ENCODE measurements around the gene AUTS2.

Gene AUTS2

DNA sequence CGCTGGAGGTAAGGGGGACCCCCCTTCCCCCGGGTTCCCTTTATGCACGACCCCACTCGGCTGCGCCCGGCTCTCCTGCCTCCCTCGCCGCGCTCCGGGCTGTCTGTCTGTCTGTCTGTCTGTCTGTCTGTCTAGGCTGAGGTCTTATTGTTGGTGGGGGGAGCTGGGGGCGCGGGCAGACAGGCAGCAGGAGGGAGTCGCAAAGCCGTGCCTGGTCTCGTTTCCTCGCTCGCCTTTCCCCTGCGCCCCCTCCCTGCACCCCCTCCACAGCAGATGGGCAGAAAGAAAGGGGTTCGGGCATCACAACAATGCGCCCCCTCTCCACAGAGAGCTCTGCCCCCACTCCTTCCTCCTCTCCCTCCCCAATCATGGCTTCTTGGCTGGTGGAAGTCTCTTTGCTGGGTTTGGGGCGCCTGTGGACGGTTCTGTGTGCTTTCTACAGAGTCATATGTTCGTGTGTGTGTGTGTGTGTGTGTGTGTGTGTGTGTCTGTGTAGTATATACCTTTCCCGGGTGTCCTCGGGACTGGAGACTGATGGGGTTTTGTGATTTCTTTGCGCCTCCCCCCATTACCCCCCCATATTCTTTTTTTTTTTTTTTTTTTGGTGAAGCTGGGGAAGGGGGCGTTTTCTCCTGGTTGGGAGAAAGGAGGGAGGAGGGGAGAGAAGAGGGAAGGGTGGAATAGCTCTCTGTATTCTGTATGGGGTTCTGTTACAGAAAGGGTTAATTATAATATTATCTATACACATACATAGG, 1.9 kb downstream of the AUTS2 start:
- no peak for DNase-seq (ENCODE audit: low read depth)

DNA sequence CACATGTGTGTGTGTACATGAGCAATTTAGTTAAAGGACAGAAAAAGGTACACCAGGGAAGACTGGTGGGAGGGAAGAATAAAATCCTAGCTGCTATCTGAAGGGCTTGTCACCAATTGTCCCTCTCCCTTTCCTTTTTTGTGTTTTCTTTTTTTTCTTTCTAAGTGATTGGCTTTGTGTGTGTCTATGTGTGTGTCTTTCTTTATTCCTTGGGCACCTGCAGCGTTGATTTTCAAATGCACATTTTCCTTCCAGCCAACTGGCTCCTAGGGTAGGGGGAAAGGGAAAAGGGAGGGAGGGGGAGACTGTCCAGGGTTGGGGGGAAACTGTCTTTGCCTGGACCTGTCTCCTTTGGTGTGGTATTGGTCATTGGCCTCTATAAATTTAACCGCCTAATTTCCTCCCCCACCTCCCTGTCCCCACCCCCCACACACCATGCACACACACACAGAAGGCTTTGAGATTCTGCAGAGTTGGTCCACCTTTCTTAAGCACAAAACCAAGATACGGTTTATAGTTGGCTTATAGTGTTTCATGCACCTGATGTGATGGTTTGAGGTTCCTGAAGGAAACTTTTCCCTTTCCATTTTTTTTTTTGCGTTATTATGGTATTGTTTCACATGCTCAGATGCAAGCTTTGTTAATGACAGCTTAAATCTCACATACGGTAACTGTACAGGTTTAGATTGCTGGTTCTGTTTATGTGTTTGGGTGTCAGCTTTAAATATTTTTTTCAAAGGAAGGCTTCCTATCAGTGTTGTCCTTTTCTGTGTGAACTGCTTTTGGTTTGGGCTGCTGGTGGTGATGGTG, 2.6 kb downstream of the AUTS2 start:
- no peak for DNase-seq (ENCODE audit: low read depth)

DNA sequence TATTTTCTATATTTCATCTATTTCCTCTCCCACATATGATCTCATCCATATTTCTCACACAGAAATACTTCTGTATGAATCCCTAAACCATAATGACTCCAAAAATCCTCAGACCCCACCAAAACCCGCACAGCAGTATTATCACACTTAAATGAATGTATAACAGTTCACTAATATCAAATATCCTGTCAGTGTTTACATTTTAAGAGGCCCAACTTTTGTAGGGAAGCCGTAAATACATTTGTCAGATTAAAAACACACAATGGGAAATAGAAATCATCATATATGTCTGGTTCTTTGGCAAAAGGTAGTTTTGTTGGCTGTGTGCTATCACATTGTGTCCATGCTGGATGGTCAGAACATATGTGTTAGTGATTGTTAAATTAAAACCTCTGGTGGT, 4.2 kb downstream of the AUTS2 start:
- no peak for DNase-seq (ENCODE audit: low read depth)

DNA sequence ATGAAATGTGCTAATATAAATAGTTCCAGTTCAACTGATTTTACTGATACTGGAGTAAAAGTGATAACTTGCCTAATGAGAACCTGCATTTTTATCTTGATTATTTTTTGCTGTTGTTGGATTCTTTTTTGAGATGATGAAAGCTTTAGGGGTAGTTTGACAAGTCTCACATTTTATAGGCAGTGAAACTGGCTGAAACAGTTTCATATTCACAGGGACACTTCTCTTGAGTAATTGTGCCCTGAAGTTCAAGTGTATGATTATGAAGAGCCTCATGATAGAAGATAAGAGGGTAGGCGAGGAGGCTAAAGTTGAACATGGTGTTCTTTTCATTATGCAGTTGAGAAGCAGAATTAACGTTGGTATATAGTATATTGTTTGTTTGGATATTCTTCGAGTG, 5.1 kb downstream of the AUTS2 start:
- no peak for DNase-seq (ENCODE audit: low read depth)

DNA sequence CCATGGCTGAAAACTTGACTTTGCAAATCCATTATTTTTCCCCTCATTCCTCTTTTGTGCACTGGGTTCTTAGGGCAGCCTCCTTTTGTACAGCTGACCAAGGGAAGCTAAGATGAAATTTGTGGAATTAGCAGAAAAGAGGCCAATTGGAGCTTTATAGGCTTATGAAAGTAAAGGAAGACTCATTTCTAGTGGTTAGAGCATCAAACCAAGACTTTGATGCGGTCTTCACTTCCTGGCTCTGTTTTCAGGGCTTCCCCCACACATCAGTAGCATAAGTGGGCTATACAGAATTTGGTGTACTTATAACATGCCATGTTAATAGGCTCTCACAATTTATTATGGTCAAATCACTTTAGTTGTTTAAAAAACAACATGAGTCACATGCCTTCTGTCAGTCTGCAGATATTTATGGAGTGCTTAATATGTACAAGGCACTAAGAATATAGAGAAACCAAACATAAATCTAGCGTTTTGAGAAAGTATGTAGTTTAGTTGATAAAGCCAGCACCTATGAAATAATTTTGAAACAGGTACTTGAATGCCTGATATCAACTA, 5.7 kb downstream of the AUTS2 start:
- no peak for DNase-seq (ENCODE audit: low read depth)

DNA sequence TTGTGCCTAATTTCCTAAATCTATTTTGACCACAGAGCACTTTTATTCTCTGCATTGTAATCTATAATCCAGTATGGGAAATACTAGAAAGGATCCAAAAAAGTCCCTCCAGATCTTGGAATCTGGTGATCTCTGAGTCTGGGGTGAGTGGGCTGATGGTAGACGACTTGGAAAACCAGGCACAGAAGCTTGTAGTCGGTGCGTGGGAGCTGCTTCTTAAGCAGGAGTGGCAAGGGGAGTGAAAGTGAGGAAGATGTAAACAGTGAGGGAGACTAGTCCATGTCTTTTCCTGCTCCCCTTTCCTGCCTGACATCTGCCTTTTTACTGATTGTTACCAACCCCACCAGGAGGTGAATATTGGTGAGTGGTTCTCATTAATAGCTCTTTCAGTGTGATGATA, 6.8 kb downstream of the AUTS2 start:
- DNase-seq (ENCODE audit: low read depth): no peak

DNA sequence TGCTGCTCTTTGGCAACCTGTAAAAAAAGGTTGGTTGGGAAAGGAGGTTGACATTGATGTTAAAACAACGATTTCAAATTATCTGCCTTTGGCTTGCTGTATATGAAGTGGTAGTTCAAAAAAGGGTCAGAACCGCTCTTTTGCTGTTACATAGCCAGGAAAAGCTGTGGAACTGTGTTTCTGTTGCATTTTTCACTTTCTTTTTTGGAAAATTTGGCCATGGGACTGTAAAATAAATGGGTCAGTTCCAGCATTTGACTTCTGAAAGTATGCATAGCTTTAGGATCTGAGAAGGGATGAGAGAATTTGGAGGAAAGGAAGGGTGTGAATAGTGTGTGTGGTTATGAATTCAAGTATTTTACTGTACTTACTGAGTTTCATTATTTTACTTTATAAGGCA, 7.3 kb downstream of the AUTS2 start:
- no peak for DNase-seq (ENCODE audit: low read depth)

DNA sequence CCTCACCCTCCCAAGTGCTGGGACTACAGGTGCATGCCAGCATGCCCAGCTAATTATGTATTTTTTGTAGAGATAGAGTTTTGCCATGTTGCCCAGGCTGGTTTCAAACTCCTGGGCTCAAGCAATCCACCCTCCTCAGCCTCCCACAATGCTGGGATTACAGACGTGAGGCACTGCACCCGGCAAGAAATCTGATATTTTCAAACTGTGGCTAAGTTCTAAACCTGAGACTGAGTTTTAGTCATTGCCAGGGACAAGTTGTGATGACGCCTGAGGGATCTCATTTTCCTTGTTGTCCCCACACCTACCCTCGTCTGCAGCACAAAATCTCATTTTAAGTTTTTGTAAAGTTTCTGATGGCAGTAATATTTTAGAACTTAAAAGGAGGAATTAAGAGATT, 9.8 kb downstream of the AUTS2 start:
- DNase-seq (ENCODE audit: low read depth): no peak

DNA sequence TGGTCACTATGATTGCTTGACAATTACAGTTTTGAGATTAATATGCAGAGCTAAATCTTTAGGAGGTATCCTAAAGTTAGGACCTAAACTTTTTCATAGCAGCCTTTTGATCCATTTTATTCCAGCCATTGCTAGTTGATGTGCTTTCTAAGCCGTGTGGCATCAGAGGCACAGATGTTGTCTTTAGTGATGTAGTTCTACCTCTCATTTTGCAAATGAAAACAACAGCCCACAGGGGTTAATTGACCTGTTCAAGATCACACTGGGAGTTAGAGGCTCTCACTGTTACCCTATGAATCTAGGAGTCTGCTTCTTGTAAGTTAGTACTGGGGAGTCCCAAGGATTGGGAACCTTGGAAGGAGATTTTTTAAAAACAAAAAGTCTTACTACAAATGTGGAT, 10.6 kb downstream of the AUTS2 start:
- no peak for DNase-seq (ENCODE audit: low read depth)

DNA sequence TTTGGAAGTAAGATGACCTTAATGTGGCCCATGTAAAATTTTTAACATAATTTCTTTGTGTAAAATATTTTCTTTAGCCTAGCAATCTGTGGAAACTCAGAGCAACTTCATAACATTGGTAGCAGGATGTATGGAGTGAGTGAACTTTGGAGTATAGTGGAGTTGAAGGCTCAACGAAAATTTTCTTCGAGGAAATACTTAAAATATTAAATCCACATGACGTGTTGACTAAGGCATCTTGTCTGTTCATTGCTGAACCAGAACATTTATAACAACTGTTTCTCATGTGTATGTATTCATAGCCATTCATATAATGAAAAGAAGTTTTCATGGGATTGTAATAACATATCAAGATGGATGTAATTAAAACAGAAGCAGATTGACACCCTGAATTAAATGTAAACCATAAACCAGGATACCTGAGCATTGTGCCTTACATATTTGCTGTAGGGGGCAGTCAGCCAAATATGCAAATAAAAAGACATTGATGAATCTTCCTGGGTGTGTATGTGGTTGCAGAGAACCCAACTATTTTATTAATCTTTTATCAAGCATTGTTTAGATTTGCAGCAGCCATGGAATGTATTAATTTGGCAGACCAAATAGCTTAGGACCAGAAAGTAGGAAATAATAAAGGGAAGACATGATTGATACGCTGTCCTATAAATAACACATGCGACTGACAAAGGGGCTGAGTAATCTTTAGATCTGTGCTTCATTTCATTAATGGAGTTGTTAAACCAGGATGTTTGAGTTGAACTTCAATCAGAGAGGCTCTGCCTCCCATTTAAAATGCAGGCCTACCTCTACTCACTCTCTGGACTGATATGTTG, 11.5 kb downstream of the AUTS2 start:
- no peak for DNase-seq (ENCODE audit: low read depth)

DNA sequence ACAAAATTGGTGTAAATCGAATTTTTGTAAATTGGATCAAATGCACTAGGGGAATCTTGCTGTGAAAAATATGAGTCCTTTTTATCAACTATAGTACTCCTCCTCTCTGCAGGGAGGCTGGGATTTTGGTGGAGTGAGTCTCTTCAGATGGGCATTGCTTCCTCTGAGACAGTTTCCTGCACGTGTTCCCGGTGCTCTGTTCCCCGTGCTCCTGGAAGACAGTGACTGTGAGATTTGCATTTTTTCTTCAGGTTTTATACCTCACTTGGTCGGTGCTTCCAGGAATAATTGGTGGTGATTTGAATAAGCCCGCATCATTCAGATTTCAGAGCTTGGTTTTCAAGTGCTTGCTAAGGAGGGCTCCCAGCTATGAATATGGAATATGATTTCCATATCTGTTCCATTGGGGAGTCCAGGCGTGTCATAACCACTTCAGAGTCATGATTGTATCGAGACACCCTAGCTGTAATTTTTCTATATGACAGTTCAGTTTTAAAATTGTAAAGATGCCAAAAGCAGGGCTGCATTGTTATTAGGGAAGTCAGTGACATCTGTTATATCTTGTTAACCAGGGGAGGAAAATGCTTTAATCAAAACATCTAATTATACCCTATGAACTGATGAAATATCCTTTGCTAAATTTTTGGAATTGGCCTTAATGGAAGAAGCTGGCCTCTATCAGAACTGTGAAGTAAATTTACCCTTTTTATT, 12.3 kb downstream of the AUTS2 start:
- DNase-seq (ENCODE audit: low read depth): no peak

DNA sequence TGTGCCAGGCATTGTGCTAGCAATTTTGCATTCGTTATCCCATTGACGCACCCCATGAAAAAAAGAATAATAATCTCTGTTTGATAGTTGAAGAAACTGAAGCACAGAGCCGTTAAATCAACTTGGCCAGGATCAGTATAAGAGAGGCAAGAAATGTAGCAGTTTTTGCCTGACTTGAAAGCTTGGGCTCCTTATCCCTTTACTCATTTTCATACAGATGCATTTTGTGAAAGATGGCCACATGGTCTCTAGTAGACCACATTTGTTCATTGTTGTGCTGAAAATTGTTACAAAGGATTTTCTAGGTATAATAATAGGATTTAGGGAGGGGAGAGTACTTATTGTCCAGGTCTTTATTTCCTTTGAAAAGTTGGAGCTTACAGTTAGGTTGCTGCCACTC, 14.7 kb downstream of the AUTS2 start:
- no peak for DNase-seq (ENCODE audit: low read depth)

DNA sequence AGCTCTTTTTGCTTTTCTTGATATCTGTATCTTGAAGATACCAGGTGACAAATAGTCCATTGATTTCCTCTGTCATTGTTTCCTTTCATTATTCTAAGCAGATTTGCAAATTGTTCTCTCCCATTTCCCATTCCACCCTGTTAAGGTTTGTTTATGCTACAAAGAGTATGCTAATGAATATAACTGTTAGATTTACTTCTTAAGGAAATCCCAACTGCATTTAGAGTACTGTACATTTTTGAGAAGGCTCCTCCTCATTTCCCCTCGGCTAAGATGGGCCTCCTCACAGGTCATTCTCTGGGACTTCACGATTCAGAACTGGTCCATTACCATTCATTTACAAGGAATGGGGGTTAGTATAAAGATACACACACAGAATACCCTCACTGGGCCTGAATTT, 15.6 kb downstream of the AUTS2 start:
- no peak for DNase-seq (ENCODE audit: low read depth)

DNA sequence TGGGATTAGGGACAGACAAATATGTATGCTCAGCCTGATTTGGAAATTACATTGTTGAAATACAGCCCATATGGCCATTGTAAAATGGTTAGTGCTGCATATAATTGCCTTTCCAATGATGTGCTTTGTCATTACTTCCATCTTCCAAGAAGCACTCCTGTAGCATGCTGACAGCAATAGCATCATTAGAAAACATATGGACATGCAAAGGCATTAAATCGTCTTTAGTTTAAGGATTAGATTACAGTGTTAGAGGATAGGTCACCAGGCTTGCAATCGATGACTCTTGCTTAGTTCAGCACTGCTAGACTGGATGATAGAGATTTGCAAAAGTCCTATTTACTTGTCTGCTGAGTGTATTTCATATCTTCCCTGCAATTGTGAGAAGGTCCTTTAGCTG, 17.4 kb downstream of the AUTS2 start:
- no peak for DNase-seq (ENCODE audit: low read depth)

DNA sequence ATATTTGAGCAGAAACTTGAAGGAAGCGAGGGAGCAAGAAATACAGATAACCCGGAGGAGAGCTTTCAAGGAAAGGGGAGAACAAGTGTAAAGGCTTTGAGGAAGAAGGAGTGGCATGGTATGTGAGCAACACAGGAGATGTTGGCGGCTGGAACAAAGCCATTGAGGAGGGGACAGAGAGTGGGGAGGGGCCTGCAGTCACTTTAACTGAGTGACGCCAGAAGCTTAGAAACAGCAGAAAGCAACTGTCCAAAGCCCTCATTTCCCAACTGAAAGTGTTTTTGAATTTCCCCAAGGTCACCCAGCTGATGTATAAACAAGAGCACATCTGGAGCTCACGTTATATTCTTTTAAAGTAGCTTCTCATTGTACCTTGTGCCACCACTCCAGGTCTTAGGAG, 19.1 kb downstream of the AUTS2 start:
- DNase-seq (ENCODE audit: low read depth): no peak

DNA sequence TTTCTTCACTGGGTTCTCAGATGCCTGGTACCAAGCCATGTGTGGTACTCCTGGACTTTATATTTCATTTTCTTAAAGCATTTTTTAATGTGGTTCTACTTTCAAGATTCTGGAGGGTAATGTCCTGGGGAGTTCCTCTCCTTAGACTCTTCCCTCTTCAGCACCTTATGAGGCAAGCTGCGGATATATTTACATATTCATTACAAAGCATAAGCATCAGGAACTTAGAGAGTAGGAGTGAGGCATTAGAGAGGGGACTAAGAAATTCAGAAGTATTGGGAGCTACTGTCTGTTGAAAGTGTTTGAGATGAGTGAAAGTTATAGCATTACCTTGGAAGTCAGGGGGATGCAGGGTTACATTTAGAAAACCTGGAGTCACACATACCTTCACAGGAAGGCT, 20.8 kb downstream of the AUTS2 start:
- no peak for DNase-seq (ENCODE audit: low read depth)

DNA sequence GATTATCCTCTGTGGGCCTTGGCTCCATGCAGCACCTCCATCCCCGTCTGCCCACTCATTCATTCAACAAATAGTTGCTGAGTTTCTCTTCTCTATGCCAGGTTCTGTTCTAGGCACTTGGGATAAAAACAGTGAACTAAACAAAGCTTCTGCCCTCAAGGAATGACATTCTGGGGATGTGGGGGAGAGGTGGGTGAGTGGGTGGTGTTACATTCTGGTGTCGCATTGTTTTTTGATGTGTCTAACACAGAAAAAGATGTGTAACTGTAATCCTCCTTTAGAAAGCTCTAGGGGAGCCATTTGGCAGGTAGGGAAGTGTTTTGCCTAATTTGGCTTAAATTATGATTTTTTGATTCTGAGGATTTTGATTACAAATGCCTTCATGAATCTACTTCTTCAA, 21.4 kb downstream of the AUTS2 start:
- no peak for DNase-seq (ENCODE audit: low read depth)

DNA sequence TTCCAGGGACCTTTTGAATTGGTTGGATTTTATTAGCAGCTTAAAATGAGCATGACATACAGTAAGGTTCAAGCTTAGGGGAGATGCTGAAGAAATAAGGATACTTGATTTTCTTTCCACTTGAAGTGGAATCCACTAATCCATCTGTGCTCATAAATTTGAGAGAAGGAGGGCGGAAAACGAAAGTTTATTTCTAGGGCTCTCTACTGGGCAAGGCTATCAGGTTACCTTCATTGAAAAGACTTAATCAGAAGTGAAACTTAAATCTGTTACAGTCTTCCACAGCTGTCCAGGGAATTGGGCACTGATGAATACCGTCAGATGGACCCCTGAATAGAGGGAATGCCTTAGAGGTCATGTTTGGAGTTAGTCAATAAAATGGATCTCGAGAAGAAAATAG, 21.8 kb downstream of the AUTS2 start:
- no peak for DNase-seq (ENCODE audit: low read depth)

DNA sequence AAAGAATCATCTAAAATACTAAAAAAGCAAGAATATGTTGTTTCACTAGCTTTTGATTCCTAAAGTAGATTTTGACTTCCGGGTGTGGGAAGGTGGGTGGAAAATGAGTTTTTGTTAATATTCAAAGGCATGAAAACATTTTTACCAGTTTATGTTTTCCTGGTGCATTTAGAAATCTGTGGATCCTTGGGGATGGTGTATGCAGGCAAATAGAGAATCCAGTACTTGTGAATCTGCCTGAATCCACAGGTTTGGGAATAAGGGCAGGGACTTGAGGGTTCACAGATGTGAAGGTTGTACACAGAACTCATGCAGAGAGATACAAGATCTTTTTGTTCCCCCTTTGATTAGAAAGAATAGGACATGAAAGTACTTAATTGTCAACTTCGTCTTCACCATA, 22.4 kb downstream of the AUTS2 start:
- DNase-seq (ENCODE audit: low read depth): no peak

DNA sequence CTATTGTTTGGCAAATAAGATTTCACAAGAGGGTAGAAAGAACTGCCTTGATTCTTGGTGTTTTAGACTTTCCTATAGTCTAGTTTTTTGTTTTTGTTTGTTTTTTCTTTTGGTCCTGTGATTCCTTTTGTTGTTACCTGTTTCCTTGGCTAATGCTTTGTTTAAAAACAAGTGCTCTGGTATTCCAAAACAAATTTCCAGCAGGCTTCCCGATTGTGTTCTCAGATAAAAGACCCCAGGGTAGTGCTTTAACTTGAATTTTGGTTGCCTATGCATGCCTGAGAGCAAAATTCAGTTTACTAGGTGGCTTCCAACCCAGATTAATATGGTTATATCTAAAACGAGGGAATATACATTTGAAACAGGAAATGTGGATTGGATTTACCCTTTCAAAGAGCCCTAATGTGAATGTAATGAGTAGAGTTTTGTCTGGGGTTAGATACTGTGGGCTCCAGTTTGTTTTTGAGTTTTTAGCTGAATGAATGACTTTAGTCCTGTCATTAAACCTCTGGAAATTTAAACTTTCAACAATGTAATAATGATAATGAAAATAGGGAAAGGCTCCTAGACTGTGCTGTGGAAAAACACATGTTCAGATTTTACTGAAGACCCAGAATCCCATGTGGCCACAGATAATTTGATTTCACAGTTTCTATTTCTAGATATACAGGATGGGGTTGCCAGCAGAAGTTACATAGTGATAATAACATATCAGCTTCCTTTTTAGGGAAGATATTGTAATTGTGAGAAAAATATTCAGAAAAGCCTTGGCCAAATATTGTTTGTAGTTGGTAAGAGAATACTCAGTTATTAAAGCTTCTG, 23.9 kb downstream of the AUTS2 start:
- no peak for DNase-seq (ENCODE audit: low read depth)

DNA sequence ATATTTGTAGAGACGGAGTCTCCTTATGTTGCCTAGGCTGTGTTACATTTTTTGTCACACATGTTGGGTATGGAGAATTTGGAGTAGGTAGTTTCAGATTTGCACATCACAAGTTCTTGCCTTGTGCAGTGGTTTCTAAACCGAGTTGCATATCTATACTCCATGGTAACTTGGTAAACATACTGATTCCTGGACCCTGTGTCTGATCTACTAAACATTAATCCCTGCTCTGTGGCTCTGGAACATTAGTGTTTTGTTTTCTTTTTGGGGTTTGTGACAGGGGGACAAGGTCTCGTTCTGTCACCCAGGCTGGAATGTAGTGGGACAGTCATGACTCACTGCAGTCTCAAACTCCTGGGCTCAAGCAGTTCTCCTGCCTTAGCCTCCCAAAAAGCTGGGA, 24.7 kb downstream of the AUTS2 start:
- DNase-seq (ENCODE audit: low read depth): no peak

Data from GM04504 (cell line).